ENCODE results near the gene NOC4L.
"Not testable (repeated sequence)": the region's sequence is repeated elsewhere in the genome, so short reads cannot be mapped to it uniquely, and the experiment has no call there.

Gene NOC4L

DNA sequence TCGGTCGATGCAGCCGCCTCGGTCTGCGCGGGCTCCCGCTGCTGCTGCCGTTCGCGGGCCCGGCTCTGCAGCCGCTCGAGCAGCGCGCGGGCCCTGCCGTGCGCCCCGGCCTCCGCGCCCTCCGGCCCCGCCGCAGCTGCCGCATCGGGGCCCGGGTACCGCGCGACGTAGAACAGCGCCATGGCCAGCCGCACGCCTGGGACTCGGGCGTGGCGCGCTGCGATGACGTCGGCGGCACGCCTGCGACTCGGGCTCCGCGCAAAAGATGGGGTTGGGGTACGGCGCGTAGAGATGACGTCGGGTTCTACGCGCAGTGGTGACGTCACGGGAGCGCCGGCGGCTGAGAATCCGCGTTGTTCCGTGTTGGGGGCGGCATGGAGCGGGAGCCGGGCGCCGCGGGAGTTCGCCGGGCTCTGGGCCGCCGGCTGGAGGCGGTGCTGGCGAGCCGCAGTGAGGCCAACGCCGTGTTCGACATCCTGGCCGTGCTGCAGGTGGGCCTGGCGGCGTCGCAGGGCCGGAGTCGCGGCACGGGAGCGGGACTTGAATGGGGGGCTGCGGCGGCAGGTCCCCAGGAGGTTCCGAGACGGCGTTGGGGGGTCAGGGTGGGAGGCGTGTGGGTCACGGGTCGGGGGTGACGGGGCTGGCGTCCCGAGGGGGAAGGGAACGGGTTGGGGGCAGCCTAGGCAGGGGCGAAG is at the start of gene NOC4L, which contains the start of gene DDX51:
Gene NOC4L, plus strand, starts transcription at position 343 of the 695 bp plus-strand sequence. Its CDS starts 32 bp downstream, at position 375.
Gene DDX51, minus strand, starts transcription at position 205 of the 695 bp plus-strand sequence. Its CDS starts 23 bp downstream, at position 182.
- peak; percentile 93 for DNase-seq

DNA sequence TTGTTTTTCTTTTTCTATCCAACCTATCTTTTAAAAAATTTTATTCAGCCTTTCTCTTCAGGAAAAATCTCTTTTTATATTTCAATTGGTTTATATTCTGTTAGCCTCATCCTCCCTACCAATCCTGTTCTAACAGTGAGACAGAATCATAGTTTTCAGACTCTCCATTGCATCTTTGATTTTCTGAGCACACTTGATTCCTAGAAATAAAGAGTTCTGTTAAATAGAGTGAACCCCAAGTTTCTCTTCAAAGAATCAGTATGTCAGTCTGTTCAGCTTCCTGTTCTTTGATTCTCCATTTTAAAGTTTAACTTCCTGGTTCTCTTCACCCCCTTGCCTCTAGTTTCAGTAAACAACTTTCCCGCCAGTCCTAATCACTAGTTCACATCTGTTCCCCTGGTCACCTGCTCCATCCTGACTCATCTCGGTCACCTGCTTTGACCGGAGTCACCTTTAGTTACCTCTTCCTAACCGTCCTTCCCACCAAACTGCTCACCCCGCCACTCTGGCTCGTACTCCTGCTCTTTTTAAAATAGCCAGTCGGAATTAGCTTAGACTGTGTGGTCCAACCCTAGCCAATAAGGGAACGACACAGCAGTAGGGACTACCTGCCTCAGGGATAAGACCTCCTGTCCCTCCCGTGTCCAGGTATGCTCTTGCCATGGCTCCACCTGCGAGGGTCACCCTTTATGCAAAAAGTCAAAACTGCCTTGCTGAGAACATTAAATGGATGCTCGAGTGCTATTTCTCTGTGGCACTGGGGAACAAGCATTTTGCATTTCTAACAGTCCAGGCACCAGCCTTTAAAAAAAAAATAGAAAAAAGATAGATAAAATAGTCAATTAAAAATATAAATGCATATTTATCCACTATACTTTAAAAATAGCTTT is 48.5 kb upstream of the NOC4L start:
- no peak for DNase-seq

DNA sequence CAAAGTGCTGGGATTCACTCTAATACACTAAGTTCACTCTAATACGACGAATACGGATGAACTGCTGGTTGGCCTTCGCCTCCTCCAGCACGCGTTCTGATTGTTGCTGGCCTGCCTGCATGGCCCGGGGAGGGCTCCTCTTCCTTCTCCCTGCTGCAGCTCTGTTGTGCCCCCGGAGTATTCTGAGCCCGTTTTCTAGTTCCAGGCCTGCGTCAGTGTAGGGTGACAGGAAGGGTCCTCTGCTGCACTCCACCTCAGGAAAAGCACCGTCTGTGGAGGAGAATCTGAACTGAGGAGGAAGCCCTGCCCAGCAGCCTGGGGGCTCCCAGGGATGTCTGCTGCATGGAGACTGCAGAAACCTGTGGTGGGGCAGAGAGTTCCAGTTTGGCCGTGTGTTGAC is 44.5 kb upstream of the NOC4L start:
- DNase-seq, result no peak

DNA sequence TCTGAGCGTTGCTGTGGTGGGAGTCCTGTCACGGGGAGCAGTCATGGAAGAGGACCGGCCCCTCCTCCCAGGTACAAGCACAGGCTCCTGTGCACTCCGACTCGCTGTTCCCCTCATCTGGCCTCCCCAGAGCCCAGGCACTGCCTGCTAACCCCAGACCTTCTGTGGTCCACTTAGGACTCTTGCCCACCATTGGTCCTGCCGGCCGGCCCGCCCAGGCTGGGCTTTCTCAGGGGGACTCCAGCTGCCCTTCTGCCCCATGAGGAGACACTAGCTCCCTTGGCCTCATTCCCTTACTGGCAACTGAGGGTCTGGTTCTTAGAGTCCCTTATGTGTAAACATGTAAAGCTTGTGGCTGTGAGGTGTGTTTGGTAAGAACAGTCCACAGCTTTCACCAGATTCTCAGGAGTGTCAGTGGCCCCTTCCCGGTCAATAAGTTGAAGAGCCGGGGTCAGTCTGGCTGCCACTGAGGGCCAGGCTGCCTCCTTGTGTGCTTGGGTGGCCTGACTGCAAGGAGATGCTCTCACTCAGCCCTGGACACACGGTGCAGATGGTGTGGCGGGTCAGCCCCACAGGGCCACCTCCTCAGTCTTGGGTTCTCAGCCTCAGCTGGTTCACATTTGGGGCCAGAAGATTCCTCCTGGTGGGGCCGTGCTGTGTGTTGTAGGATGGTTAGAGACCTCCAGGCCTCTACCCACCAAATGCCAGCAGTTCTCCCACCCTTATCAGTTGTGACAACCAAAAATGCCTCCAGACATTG is 43.8 kb upstream of the NOC4L start:
- DNase-seq, result no peak

DNA sequence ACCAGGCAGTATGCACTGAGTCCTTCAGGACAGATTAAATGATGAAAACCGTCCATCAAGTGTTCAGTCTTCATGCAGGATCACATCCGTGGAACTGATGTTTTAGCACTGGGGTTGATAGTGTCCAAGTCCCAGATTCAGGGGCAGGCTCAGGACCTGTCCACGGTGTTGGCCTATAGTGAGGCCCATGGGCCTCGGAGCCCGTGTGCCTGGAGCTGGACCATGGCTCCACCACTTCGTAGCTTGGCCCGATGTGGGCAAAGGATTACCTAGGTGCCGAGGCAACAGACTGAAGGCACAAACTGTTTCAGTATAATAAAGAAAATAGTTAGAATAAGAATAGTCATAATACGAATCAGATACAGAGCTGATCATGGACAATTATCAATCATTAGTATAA is 42.0 kb upstream of the NOC4L start:
- DNase-seq, result no peak

DNA sequence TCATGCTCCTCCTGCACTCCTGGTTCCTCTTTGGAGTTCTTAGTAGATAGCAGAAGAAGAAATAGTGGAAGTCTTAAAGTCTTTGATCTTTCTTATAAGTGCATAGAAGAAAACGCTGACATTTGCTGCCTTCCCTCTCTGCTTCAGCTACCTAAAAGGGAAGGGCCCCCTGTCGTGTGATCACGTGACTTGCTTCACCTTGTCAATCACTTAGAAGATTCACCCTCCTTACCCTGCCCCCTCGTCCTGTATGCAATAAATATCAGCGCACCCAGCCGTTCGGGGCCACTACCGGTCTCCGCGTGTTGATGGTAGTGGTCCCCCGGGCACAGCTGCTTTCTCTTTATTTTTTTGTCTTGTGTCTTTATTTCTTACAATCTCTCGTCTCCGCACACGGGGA is 41.2 kb upstream of the NOC4L start:
- not testable (repeated sequence) for DNase-seq

DNA sequence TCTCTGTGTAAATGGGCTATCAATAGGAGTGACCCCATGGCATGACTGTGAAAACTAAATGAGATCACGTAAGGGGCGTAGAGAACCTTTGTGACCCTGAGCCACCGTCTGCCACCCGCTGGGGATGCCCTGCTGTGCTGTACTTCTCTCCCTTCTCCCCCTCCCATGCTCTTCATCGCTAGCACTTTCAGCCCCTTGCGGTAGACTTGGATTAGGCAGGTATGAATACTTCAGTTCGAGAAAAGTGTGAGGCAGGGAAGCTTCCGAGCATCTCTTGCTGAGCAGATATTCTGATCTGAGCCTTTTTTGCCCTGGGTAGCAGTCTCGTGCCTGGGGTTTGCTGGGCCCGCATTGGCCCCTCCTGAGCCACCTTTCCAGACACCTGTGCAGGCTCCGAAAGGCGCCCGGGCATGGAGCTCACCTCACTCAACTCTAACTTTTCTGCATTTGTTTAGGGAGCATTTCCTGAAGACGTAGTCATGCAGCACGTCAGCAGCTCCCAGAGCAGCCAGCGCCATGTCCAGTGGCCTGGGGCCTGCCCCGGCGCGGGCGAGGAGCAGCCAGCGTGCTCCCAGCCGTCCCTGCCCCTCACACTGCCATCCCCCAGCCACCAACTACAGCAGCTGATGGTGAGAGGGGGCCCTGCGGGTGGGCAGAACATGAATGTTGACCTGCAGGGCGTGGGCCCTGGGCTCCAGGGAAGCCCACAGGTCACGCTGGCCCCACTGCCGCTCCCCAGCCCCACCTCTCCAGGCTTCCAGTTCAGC is 40.5 kb upstream of the NOC4L start:
- DNase-seq, result no peak

DNA sequence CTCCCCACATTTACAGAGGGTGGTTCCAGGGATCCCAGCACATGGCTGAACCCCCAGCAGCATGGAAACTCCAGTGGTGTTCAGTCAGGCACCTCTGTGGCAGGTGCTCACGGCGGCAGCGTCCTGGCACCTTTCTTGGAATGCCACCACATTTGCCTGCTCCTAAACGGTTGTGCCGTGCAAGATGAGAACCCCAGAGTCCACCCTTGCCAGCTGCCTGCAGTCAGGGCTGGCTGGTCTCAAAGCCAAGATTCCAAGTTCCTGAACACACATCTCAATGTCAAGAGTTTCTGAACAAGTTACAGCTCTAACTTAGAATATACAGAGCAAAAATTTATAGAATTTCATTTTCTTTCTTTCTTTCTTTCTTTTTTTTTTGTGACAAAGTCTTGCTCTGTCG is 38.8 kb upstream of the NOC4L start:
- no peak for DNase-seq

DNA sequence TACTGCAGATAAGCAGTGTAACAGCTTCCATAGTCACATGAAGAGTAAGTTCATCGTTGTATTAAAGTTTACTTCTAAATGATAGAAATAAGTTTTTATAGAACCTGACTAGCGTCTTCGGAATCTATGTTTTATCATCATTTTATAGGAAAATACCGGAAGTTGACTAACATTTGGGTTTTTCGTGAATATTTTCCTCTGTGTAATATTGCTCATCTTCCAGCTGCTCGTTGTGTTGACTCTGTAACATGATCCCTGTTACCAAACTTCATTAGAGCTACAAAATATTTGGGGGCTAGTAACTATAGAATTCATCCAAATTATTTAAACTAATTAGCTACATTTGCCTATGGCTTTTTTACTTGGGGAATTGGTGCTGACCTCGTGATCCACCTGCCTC is 37.3 kb upstream of the NOC4L start:
- DNase-seq, result no peak

DNA sequence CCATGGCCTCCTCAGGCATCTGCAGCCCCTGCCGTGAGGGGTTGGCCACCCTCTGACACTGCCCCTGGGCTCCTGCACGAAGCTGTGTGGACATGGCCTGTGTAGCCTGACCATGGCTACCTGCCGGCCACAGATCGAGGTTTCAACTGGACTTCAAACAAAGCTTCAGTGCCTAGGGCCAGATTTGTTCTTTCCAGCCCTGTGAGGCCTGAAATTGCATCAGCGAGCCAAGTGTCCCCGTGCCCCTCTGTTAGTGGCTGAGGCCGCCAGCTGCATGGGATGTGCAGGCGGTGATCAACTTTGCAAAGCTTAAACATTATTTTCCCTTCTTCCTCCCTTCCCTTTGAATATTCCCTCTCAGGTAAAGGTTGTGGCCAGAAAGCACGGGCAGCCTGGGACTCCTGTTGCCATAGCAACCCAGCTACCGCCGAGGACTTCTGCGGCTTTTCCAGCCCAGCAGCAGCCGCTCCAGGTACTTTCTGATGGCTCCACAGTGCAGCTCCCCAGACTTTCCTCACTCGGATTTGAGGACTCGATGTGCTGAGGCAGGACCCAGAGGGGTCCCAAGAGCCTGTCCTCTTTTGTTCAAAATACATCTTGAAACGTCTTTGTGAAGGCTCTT is 35.9 kb upstream of the NOC4L start:
- no peak for DNase-seq

DNA sequence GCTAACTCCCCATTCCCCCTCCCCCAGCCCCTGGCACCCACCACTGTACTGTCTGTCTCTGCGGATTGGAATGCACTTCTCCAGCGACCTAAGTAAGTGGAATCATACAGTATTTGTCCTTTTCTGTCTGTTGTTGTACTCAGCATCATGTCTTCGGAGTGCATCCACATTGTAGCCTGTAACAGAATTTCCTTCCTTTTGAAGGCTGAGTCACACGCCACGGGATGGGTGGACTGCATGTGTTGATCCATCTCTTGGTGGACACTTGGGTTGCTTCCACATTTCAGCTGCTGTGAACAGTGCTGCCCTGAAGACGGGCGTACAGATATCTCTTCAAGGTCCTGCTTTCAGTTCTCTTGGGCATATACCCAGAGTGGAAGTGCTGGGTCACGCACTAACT is 34.5 kb upstream of the NOC4L start:
- no peak for DNase-seq

DNA sequence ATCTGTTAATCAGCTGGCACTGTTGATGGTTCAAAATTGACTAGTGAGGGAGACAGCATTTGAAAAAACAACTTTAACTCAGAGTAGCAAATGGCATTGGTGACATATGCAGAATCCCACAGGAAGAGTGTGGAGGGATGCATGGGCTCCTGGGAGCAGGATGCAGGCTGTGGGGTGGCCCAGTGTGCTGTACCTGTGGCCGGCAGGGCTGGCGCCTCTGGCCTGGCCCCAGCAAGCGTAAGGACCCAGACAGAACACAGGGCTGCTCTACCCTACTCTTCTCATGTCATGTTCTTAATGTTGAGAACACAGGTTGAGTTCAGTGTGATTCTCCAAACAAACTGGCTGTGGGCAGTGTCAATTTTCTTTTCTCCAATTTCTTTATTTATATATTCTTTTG is 33.6 kb upstream of the NOC4L start:
- no peak for DNase-seq

DNA sequence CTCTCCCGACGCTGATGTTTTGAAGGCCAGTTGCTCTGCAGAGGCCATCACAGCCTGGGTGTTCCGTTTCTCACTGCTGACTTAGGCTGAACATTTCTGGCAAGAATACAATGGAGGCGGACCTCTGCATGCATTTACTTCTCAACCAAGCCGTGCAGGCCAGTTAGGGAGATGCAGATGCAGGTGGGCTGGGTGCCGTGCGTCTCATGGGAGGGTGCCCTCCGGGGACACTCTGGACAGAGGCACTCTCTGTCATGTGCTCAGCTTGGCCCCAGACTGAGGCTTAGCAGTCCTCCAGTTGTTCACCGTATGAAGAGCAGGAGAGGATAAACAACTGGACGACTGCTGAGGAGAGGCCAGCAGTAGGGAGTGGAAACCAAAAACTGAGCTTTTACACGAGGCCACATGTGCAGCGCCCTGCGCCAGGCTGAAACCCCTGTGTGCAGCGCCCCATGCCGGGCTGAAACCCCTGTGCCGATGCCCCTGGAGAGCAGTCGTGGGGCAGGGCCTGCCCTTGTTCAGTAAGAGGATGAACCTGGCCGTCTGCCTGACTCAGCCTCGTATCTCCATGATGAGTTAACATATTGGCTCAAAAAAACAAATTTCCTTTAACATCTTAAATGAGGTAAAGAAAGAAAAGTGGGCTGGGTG is 32.5 kb upstream of the NOC4L start:
- DNase-seq, result no peak

DNA sequence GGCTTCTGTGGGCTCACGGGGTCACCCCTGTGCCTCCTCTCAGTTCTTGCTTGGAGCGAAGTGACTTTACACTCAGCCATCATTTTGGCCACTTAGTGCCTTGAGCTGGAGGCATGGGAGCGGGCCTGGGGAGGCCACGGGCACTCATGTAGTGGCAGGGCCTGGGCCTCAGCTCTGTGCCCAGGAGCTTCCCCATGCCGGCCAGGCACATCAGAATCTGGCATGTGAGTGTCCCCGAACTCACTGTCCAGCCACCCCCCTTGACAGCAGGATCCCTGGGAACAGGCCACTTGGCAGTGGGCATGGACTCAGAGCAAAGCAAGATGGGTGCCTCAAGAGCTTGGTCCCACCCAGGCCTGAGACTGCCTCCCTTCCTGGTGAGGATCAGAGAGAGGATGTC is 29.6 kb upstream of the NOC4L start:
- DNase-seq, result no peak

DNA sequence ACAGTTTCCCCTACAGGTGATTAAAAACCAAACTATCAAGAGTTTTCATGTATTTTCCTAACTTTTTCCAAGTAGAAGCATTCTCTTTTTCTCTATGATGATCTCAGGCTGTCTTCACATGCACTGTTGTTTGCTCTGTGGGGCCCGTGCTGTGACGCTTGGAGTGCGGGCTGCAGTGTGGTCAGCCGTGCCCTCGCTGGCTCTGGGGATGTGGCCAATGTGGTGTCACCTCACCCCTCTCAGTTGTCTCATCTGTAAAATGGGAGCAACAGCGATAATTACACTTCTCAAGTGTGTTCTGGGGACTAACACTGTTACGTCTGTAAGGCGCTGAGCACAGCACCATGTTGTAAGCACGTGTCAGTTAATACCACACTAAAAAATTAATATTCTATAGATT is 28.8 kb upstream of the NOC4L start:
- DNase-seq, result no peak

DNA sequence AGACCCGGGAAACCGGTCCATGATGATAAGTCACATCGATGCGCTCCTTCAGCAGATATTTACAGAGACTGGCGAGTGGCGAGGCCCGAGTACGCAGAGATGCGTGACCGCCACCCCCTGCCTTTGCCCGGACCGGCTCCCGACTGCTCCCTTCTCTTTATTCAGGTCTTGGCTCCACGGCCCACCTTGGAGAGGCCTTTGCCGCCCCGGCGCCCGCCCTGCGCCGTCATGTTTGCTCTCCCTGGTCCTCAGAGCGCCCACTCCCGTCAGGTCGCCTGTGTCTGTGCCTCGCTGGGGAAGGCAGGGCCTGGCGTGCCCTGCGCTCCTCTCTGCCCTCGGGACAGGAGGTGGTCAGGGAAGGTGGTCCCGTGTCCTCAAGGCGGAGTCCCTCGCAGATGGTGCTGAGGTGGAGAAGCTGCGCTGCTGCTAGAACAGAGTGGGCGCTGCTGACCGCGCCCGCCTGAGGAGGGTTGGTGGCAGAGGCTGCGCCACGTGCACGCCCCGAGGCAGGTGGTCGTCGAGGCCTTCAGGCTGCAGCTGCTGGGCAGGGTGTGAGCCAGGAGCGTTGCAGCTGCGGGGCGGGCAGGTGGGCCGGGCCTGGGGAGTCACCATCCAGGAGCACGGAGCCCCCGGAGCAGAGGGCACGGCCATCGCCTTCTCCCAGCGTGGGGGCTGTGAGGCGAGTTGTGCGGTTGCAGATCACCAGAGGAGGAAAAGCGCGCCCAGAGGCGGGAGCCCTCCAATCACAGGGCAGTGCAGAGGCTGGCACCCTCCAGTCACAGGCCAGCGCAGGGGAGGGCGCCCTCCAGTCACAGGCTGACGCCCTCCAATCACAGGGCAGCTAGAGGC is 27.3 kb upstream of the NOC4L start:
- DNase-seq, result no peak

DNA sequence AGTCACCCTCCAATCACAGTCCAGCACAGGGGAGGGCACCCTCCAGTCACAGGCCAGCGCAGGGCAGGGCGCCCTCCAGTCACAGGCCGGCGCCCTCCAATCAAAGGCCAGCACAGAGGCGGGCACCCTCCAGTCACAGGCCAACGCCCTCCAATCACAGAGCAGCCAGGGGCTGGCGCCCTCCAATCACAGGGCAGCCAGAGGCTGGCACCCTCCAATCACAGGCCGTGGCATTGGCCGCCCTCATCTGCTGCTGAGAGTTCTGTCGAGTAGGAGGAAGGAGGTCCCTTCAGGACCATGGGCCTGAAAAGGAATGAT is 26.7 kb upstream of the NOC4L start:
- DNase-seq, result no peak

DNA sequence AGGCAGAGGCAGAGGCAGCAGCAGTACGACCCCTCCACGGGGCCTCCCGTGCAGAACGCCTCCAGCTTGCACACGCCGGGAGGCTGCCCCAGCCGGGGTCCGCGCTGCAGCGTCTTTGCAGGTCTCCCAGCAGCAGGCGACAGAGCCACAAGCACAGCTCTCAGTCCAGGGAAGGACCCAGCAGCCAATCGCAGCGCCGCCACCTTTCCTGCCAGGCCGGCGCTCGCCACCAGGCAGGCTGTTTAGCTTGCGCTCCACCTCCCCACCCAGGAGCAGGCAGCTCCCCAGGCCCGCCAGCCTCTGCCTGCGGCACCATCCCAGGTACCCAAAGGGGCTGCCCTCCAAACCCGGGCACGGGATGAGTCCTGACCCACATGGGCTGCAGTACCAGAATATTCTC is 25.4 kb upstream of the NOC4L start:
- no peak for DNase-seq

DNA sequence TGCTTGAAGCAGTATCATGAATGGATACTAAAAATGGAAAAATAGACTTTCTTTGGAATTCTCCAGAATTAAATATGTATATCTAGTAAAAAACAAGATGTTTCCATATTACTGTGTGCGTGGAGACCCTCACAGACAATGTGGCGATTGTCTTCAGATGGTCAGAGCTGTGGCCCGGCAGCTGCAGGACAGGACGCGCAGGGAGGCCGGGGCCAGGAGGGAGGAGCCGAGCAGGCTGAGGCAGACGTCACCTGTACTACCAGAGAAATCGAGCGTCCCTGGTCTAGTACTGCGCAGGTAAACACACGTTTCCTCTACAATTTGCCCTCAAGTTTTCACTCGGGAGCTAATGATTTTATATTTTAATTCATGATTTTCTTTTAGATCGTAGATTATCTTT is 23.0 kb upstream of the NOC4L start:
- no peak for DNase-seq

DNA sequence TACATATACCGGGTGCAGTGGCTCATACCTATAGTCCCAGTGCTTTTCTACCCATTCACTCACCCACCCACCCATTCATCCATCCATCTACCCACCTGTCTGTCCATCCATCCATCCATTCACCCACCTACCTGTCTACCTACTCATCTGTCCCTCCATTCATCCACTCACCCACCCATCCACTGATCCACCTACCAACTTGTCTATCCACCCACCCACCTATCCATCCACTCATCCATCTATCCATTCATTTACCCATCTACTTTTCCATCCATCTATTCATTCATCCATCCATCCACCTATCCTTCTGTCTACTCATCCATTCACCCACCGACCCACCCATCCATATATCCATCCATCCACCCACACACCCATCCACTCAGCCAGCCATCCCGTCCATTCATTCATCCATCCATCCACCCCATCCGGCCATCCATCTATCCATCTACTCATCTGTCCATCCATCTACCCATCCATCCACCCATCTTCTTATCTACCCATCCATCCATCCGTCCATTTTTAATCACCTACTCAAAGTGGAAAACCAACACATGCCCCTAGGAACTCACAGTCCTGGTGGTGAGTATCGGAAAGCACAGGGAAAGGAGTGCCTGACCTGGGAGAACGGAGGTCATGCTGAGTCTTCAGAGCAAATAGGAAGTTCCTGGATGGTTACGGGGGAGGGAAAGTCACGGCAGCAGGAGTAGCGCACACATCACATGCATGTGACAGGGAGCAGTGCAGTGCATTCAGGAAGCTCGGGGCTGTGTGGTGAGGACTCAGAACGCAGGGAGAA is 20.1 kb upstream of the NOC4L start:
- no peak for DNase-seq

Data from CD4-positive, alpha-beta T cell treated with Interferon gamma for 1 hour (primary cell).